ENCODE data around the gene VPS37D. TPM values are rescaled to one million over a fixed set of nuclear protein-coding genes. Genes with fewer than 3 reads are reported as not detected.

Gene VPS37D
- total RNA-seq, 1 experiment from 2014 or later = 5.7 TPM

- TF ChIP-seq MLX (CRISPR knock-in tag; IDR thresholded peaks at IDR 0.05) = no peak
Measured at GRCh38 chr7:73631558-73631957, 36.1 kb upstream of the VPS37D start (continued).

DNA sequence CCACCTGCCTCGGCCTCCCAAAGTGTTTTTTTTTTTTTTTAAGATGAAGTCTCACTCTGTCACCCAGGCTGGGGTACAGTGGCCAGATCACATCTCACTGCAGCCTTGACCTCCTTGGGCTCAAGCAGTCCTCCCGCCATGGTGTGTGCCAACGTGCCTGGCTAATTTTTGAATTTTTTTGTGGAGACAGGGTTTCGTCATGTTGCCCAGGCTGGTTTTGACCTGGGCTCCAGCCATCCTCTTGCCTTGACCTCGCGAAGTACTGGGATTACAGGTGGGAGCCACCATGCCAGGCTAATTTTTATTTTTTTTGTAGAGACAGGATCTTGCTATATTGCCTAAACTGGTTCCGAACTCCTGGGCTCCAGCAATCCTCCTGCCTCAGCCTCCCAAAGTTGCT, 34.3 kb upstream of the VPS37D start:
- ATAC-seq = no peak
- Mint-ChIP-seq H3K27me3 (ENCODE audit: low read depth) (peaks cover 8% of the 10 kb centered on the region), H3K36me3 (no peaks in the 10 kb centered on the region), H3K4me3 (no peak overlapping the region), H3K4me1 (peaks cover 7% of the 10 kb centered on the region), H3K27ac (no peak overlapping the region), H3K9me3 (no peaks in the 10 kb centered on the region)
- DNase-seq (ENCODE audit: low spot score) = no peak
- POLR2A ChIA-PET = no interaction called here
- TF ChIP-seq, protein P1, sequence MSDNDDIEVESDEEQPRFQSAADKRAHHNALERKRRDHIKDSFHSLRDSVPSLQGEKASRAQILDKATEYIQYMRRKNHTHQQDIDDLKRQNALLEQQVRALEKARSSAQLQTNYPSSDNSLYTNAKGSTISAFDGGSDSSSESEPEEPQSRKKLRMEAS (CRISPR knock-in tag; IDR thresholded peaks at IDR 0.05) = no peak
- TF ChIP-seq HMGA2 (CRISPR knock-in tag; IDR thresholded peaks at IDR 0.05) (no peak), CTCF (IDR thresholded peaks at IDR 0.05) (no peak), FOXK1 (CRISPR knock-in tag; IDR thresholded peaks at IDR 0.05) (no peak), ELF4 (CRISPR knock-in tag; IDR thresholded peaks at IDR 0.05; ENCODE audit: low read depth) (no peak), NFE2L1 (CRISPR knock-in tag; IDR thresholded peaks at IDR 0.05) (no peak), ZNF263 (CRISPR knock-in tag; IDR thresholded peaks at IDR 0.05; ENCODE audit: low read depth) (no peak), ZNF416 (CRISPR knock-in tag; IDR thresholded peaks at IDR 0.05) (no peak), EMX1 (CRISPR knock-in tag; IDR thresholded peaks at IDR 0.05) (no peak), NFATC4 (CRISPR knock-in tag; IDR thresholded peaks at IDR 0.05) (no peak), ZNF281 (CRISPR knock-in tag; IDR thresholded peaks at IDR 0.05) (no peak), ZNF232 (CRISPR knock-in tag; IDR thresholded peaks at IDR 0.05) (no peak), ESRRA (CRISPR knock-in tag; IDR thresholded peaks at IDR 0.05; ENCODE audit: borderline replicate concordance) (no peak), USF1 (CRISPR knock-in tag; IDR thresholded peaks at IDR 0.05) (no peak), GABPB1 (CRISPR knock-in tag; IDR thresholded peaks at IDR 0.05) (no peak)
- CTCF ChIA-PET = interaction anchor here (0.9 kb wide), 1 partner anchor 26 kb away, joined by 3 read pairs; no protein-coding TSS in a partner anchor

DNA sequence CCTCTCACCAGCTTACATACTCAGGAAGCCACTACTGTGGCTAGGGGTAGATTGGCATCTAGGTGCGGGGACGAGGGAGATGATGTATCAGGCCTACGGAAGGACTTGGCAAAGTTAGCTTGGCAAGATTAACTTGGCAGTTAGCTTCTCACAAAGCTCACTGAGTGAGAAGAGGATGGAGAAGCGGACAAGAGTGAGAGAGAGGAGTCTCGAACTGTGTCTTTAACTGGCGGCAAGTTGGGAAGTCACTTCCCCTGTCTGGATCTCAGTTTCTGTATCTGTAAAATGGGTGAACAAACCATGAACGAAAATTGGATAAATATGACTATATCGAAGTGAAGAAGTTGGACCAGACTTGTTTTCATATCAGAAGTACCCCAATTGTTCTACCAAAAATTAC, 33.8 kb upstream of the VPS37D start:
- no peak overlapping the region for H3K4me3 Mint-ChIP-seq
- no peak for ATAC-seq
- H3K27me3 Mint-ChIP-seq (ENCODE audit: low read depth) = peaks cover 3% of the 10 kb centered on the region
- no peak for DNase-seq (ENCODE audit: low spot score)
- ChIA-PET CTCF (no interaction called here), POLR2A (no interaction called here)
- H3K4me1 Mint-ChIP-seq = peaks cover 7% of the 10 kb centered on the region
- no peaks in the 10 kb centered on the region for H3K36me3 Mint-ChIP-seq
- H3K27ac Mint-ChIP-seq = no peak overlapping the region
- no peaks in the 10 kb centered on the region for H3K9me3 Mint-ChIP-seq
- TF ChIP-seq ESRRA (CRISPR knock-in tag; IDR thresholded peaks at IDR 0.05; ENCODE audit: borderline replicate concordance) (no peak), RELA (CRISPR knock-in tag; IDR thresholded peaks at IDR 0.05; ENCODE audit: borderline replicate concordance) (no peak), CREM (CRISPR knock-in tag; IDR thresholded peaks at IDR 0.05) (no peak), NR2C2 (CRISPR knock-in tag; IDR thresholded peaks at IDR 0.05) (no peak), MLX (CRISPR knock-in tag; IDR thresholded peaks at IDR 0.05) (no peak), ATF1 (CRISPR knock-in tag; IDR thresholded peaks at IDR 0.05) (no peak), CREB1 (CRISPR knock-in tag; IDR thresholded peaks at IDR 0.05) (no peak), ZNF425 (CRISPR knock-in tag; conservative IDR thresholded peaks at IDR 0.05) (no peak)
- TF ChIP-seq, protein P2, sequence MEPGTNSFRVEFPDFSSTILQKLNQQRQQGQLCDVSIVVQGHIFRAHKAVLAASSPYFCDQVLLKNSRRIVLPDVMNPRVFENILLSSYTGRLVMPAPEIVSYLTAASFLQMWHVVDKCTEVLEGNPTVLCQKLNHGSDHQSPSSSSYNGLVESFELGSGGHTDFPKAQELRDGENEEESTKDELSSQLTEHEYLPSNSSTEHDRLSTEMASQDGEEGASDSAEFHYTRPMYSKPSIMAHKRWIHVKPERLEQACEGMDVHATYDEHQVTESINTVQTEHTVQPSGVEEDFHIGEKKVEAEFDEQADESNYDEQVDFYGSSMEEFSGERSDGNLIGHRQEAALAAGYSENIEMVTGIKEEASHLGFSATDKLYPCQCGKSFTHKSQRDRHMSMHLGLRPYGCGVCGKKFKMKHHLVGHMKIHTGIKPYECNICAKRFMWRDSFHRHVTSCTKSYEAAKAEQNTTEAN (CRISPR knock-in tag; IDR thresholded peaks at IDR 0.05) = no peak

All from WTC11 (cell line).